LoVo (cell line): ENCODE data around the gene FAM177A1.
"Not testable (repeated sequence)": the region's sequence is repeated elsewhere in the genome, so short reads cannot be mapped to it uniquely, and the experiment has no call there.

Source experiments
- DNase-seq: peaks from one replicate; pipeline ENCODE4 v3.0.0-alpha.2; 2016; ENCODE audit warnings: low spot score

Gene FAM177A1

DNA sequence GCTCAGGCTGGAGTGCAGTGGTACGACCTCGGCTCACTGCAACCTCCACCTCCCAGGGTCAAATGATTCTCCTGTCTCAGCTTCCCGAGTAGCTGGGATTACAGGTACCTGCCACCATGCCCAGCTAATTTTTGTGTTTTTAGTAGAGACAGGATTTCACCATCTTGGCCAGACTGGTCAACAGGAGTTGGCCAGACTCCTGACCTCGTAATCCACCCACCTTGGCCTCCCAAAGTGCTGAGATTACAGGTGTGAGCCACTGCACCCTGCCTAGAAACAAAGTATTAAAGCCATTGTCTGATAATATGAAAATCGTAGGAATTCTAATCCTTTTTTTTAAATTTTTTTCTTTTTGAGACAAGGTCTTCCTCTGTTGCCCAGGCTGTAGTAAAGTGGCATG lies 19.7 kb downstream of the FAM177A1 start:
- DNase-seq: not testable (repeated sequence)

DNA sequence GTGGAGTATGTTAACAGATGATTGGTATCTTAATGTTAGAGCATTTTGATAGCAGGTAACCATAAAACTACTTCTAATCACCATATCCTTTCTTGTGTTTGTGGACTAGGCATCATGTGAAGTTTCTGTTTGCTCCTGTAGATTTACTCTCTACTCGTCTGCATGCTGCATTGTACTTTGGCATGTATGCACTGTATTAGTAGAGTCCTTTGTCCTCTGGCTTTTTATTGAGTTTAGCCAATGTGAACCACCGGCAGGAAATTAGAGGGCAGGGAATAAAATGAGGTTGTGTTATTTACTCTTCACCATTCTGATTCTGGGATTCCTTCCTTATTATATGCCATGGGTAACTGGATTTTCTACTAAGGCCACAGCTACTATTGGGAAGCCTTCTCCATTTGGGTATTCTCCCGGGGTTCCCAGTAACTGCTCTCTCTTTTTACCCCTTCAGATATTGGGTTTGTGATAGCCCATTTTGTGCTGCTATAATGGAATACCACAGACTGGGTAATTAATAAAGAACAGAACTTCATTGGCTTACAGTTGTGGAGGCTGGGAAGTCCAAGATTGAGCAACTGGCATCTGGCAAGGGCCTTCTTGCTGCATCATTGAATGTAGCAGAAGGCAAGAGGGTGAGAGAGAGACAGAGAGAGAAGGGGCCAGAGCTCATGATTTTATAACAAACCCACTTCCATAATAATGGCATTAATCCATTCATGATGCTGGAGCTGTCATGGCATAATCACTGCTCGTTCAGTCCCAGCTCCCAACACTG lies 22.4 kb downstream of the FAM177A1 start:
- no peak for DNase-seq

GRCh38 chr14:35072226-35072625 lies 26.2 kb downstream of the FAM177A1 start:
- DNase-seq: no peak

DNA sequence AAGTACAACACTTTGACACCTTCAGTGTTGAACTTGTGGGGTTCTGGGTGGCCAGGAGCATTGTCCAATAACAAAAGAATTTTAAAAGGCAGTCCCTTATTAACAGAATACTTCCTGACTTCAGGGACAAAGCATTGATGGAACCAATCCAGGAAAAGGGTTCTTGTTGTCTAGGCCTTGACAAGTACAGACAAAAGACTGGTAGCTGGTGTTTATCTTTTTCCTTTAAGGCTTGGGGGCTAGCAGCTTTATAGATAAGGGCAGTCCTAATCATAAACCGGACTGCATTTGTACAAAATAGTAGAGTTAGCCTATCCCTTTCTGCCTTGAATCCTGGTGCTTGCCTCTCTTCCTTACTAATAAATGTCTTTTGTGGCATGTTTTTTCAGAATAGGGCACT lies 27.4 kb downstream of the FAM177A1 start:
- DNase-seq: no peak

DNA sequence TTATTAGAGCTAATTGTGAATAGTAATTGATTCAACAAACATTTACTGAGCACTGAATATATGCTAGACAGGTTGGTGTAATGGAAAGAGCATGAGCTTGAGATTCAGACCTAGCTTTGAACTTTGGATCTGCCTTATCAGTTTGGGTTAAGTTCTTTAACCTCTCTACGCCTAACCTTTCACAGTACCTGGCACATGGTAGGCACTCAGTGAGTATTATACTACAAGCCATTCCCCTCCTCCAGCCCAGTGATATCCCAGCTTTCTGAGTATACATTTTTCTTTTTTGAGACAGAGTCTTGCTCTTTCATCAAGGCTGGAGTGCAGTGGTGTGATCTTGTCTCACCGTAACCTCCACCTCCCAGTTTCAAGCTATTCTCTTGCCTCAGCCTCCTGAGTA lies 32.0 kb downstream of the FAM177A1 start:
- no peak for DNase-seq

DNA sequence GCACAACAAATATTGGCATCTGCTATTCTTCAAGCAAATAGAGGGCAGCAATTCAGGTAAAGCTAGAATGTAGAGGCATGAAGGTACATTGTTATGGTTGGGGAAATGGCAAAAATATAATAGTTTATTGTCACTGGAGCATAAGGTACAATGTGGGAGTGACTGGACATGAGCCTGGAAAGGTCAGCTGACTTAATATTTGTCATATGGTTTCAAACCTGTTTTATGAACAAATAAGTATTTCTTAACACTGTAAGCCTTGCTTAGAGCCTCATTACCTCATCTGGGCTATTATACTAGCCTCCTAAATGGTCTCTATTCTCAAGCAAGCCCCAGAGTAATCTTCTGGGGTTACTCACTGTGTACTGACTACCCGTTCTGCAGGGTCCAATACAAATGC lies 33.7 kb downstream of the FAM177A1 start:
- DNase-seq: no peak

GRCh38 chr14:35083530-35084150 lies 37.6 kb downstream of the FAM177A1 start:
- no peak for DNase-seq

- no peak for DNase-seq
Observed at GRCh38 chr14:35085441-35085840, 39.4 kb downstream of the FAM177A1 start.

- no peak for DNase-seq
Observed at GRCh38 chr14:35088514-35088913, 42.4 kb downstream of the FAM177A1 start.

GRCh38 chr14:35094645-35095044 lies 48.6 kb downstream of the FAM177A1 start:
- not testable (repeated sequence) for DNase-seq

- no peak for DNase-seq
Observed at GRCh38 chr14:35107866-35108265, 61.8 kb downstream of the FAM177A1 start.

GRCh38 chr14:35112641-35113040 lies 66.6 kb downstream of the FAM177A1 start:
- no peak for DNase-seq

DNA sequence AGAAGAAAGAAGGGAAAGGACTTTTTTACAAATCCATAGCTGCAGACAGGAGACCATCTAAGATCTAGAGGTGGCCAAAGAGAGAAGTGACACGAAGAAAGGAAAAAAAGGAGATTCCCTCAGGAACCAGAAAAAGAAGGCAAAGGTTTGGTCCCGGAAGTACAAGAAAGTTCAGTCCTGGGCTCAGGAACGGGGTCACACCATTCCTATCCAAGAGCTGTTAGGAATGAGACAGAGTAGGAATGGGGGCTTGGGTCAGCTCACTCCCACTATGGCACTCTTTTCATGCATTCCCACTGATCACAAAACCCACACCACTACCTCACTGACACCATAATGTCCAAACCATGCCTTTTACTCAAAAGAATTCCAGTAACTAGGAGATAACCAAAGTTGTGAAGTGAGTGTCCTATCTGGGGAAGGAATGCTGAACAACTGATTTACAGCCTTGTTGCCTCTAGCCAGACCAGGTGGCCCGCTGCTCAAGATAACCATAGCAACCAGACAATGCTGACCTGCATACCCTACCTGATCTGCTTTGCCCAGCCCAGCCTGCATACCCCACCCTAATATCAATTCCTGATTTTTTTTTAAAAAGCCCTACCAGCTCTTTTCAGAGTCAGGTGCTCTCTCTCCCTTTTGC lies 67.4 kb downstream of the FAM177A1 start:
- DNase-seq: no peak

DNA sequence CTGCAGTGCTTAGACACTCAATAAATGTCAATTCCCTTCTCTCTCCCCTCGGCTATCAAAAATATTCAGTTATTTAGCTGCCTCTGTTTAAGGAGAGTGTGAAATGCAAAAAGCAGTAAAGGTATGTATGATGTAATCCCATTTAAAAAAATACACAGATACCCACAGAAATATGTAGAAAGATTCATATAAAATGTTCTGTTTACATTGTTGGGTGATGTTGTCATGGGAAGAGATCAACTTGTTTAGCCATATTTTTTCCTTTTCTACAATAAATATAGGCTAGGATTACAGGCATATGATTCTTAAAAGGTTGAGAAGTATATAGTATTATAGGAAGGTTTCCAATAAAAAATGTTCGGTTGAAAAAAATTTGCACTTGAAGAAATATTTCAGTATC lies 68.0 kb downstream of the FAM177A1 start:
- DNase-seq: no peak

- no peak for DNase-seq
Observed at GRCh38 chr14:35116242-35116641, 70.2 kb downstream of the FAM177A1 start.

DNA sequence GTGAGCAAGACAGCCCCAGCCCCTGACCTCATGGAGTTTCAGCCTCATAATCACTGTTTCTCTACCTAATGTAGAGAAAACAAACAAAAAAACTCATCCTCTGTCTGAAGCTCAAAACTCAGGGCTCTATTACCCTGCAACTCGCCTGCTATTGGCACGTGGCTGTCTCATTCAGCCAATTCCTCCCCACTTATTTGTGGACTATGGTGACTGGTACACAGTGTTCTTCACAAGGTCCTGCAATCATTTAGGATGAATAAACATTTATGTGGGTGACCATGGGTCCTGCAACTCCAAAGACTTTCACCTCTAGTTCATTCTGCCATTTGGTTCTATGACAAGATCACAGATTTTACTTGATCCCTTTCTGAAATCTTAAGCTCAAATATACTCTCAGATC lies 71.0 kb downstream of the FAM177A1 start:
- DNase-seq: no peak

DNA sequence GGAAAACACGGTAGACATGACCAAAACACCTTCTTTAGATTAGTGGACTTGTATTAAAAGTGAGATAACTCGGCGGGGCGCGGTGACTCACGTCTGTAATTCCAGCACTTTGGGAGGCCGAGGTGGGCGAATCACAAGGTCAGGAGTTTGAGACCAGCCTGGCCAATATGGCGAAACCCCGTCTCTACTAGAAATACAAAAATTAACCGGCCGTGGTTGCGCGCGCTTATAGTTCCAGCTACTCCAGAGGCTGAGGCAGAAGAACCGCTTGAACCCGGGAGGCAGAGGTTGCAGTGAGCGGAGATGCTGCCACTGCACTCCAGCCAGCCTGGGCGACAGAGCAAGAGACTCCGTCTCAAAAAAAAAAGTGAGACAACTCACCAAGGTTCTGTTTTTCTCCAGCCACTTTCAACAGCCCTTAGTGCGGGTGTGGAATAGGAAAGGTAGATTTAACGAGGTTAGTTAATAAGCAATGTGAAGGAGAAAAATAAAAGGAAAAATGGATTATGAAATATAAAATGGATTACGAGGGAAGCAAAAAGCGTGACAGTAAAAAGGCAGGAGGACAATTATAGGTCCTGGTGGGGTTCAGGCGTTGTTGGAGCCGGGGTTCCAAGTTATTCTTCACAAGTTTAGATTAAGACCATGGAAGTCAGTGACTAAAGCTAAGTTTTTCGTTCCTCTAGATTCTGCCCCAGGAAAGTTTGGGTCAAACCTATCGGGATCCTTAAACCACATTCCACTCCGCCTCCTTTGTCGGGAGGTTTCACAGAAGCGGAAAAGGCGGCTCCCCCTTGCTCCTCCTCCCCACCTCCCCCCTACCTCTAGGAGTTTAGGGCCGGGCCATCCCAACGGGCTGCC lies 75.2 kb downstream of the FAM177A1 start:
- DNase-seq: no peak

DNA sequence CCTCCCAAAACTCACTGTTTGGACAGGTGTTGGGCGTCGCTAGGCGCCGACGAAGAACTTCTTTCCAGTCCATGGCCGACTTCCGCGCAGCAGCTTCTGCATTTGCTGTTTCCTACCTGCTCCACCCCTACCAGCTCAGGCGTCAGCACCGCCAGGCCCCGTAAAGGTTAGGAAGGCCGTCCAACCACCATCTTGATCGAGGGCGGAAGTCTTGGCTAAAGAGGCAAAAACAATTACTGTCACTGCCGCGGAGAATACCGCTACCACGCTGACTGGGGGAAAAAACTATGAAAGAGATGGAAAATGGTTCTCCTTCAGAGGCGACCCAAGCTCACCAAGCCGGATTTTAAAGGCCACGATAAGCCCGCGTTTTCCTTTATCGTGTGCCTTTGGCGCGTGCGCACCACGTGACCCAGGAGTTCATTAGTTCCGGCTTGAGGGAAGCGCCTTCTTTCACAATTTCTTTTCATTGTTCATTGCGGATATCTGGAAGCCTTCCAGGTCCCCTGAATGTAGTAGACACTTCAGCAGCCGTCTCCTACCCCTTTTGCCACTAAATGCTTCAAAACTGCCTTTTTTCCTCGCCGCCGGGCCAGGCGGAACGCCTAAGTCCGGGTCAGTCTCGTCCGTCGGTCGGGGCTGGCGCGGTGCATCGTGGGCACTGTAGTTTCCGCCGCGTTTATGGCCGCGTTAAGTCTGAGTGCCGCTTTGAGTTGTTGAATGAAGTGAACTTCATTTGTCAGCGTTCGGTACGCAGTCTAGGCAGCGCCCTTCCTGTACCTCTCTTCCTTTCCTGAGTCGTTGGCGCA lies 76.0 kb downstream of the FAM177A1 start, which contains the start of the genes PPP2R3C and PRORP:
PPP2R3C (minus strand) TSS at position 104 of the 809 bp plus-strand sequence; CDS start at position 73, 31 bp downstream.
PRORP (plus strand) TSS at position 666 of the 809 bp plus-strand sequence. CDS start 694 bp downstream, outside the sequence.
- peak; percentile 96 for DNase-seq

GRCh38 chr14:35122696-35123387 lies 76.8 kb downstream of the FAM177A1 start:
- peak; percentile 31 for DNase-seq

- DNase-seq: no peak
Observed at GRCh38 chr14:35123388-35123703, 77.3 kb downstream of the FAM177A1 start.

- no peak for DNase-seq
Observed at GRCh38 chr14:35124127-35124526, 78.1 kb downstream of the FAM177A1 start.
